Ascending aorta (tissue), 2 donors: ENCODE results near the gene EFTUD2. TPM values are rescaled to one million over a fixed set of nuclear protein-coding genes. Genes with fewer than 3 reads are reported as not detected.

Experiments
- DNase-seq, 2 donors: peaks; one replicate each; pipeline ENCODE4 v3.0.0-alpha.2; 2019; ENCODE audit warnings: low spot score in 2 of 2
- H3K27ac ChIP-seq, 2 donors: fragments of 200-600 bp; sonication (generic); one replicate each; pipeline ENCODE4 v1.5.1; 2016 to 2017; ENCODE audit warnings: mild to moderate bottlenecking in 1 of 2
- H3K27me3 ChIP-seq: fragments of 200-600 bp; sonication (generic); one replicate; pipeline ENCODE4 v1.5.1; 2017
- H3K36me3 ChIP-seq, 2 donors: fragments of 200-600 bp; sonication (generic); one replicate each; pipeline ENCODE4 v1.5.1; 2016
- H3K4me1 ChIP-seq, 2 donors: fragments of 200-600 bp; sonication (generic); one replicate each; pipeline ENCODE4 v1.5.1; 2016 to 2017; ENCODE audit warnings: mild to moderate bottlenecking in 1 of 2
- H3K4me3 ChIP-seq, 2 donors: fragments of 200-600 bp; sonication (generic); one replicate each; pipeline ENCODE4 v1.5.1; 2016 to 2017; ENCODE audit warnings: mild to moderate bottlenecking in 1 of 2
- H3K9me3 ChIP-seq, 2 donors: fragments of 200-600 bp; sonication (generic); one replicate each; pipeline ENCODE4 v1.5.1; 2016
- CTCF ChIP-seq, 3 experiments: fragments of 200-600 bp in 2 of 3; fragments of 450-650 bp in 1 of 3; sonication (generic) in 2 of 3; IDR thresholded peaks; one replicate each; pipeline ENCODE4 v1.5.1; 2016 to 2019; ENCODE audit warnings: antibody characterized with exemption in 3 of 3, mild to moderate bottlenecking in 1 of 3, moderate library complexity in 1 of 3
- intact Hi-C: fragments of 100-400 bp; cut with DNase I; formaldehyde crosslinking; loops from one replicate; pipeline ENCODE4 v1.15.1; 2023
- total RNA-seq: library from RNA; depleted of rRNA; stranded (reverse); fragments of >200 nt; gene quantifications from one replicate; pipeline ENCODE4 v1.1.0, GENCODE V29; 2016

EFTUD2 gene
- total RNA-seq, 1 donor from 2014 or later, result 126 TPM

DNA sequence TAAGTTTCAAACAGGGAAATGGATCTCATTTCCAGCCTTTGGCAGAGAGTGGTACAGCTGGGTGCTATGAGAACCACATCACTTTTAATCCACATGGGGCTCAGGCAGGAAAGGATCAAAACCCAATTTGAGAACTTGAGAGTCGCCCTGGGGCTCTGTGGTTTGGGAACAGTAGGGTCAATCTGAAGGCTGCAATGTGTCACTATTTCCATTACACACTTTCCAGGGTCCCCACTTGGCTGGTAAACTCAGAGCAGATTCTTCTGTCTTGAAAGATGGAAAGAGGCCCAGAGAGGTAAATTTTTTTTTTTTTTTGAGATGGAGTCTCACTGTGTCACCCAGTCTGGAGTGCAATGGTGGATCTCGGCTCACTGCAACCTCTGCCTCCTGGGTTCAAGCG is 58.3 kb downstream of the EFTUD2 start:
- H3K9me3 ChIP-seq, result no peaks in the 10 kb centered on the region
- no peaks in the 10 kb centered on the region for H3K36me3 ChIP-seq
- no peak for DNase-seq
- intact Hi-C loops, result no loop called here
- H3K4me3 ChIP-seq, result no peak overlapping the region
- H3K27me3 ChIP-seq, result no peaks in the 10 kb centered on the region
- no peaks in the 10 kb centered on the region for H3K4me1 ChIP-seq
- TF ChIP-seq CTCF (IDR thresholded peaks at IDR 0.05), result no peak
- no peak overlapping the region for H3K27ac ChIP-seq

- TF ChIP-seq CTCF (IDR thresholded peaks at IDR 0.05), result no peak
- H3K4me1 ChIP-seq, result no peaks in the 10 kb centered on the region
- H3K27ac ChIP-seq, result no peak overlapping the region
- H3K9me3 ChIP-seq, result no peaks in the 10 kb centered on the region
- no peaks in the 10 kb centered on the region for H3K36me3 ChIP-seq
- no peak overlapping the region for H3K4me3 ChIP-seq
- intact Hi-C loops, result no loop called here
- no peak for DNase-seq
- H3K27me3 ChIP-seq, result no peaks in the 10 kb centered on the region
Measured at GRCh38 chr17:44840274-44840673, 59.0 kb downstream of the EFTUD2 start.

DNA sequence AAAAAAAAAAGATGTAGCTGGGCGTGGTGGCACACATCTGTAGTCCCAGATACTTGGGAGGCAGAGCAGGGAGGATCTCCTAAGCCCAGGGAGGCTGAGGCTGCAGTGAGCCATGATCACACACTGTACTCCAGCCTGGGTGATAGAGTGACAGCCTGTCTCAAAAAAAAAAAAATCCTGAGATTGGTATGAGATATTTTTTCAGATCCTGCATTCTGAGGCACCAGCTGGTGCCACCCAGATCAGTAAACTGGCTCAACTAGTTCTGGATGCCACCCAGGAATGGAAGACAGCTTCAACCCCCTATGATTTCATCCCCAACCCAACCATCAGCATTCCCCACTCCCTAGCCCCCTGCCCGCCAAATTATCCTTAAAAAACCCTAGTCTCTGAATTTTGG is 62.0 kb downstream of the EFTUD2 start:
- Histone ChIP-seq H3K9me3 (no peaks in the 10 kb centered on the region), H3K4me3 (no peak overlapping the region), H3K4me1 (no peaks in the 10 kb centered on the region), H3K27ac (no peak overlapping the region), H3K27me3 (no peaks in the 10 kb centered on the region), H3K36me3 (no peaks in the 10 kb centered on the region)
- TF ChIP-seq CTCF (IDR thresholded peaks at IDR 0.05), result no peak
- intact Hi-C loops, result no loop called here
- DNase-seq, result no peak

- Histone ChIP-seq H3K36me3 (no peaks in the 10 kb centered on the region), H3K4me1 (peaks cover 2 to 4% of the 10 kb centered on the region in 2 donors), H3K27me3 (peaks cover 5% of the 10 kb centered on the region), H3K9me3 (no peaks in the 10 kb centered on the region), H3K4me3 (no peak overlapping the region), H3K27ac (no peak overlapping the region)
- no peak for DNase-seq
- TF ChIP-seq CTCF (IDR thresholded peaks at IDR 0.05), result no peak
- intact Hi-C loops, result loop anchor here (5.0 kb wide), 1 partner anchor 34 kb away; no protein-coding TSS in a partner anchor
Measured at GRCh38 chr17:44832805-44833204, 66.4 kb downstream of the EFTUD2 start.

DNA sequence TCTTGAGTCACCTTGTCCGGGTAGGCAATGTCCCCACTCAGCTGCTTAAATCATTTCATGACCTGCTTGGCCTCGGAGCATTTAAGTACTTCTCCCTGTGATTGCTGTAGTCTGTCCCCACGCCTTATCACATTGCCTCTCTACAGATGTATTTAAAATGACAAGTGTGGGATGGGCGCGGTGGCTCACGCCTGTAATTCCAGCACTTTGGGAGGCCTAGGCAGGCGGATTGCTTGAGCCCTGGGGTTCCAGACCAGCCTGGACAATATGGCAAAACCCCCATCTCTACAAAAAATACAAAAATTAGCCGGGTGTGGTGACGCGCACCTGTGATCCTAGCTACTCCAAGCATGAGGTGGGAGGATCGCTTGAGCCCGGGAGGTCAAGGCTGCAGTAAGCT is 67.9 kb downstream of the EFTUD2 start:
- Histone ChIP-seq H3K36me3 (no peaks in the 10 kb centered on the region), H3K27ac (no peak overlapping the region), H3K27me3 (peaks cover 5% of the 10 kb centered on the region), H3K4me3 (no peak overlapping the region), H3K4me1 (peaks cover 2 to 4% of the 10 kb centered on the region in 2 donors), H3K9me3 (no peaks in the 10 kb centered on the region)
- intact Hi-C loops, result loop anchor here (2.0 to 5.0 kb wide), 2 partner anchors 36 to 53 kb away; no protein-coding TSS in a partner anchor
- TF ChIP-seq CTCF (IDR thresholded peaks at IDR 0.05), result no peak
- no peak for DNase-seq
